CD4-positive, alpha-beta T cell treated with Interferon gamma for 1 hour (primary cell): ENCODE results near the gene UBB.

Experiments
- DNase-seq: peaks from one replicate; pipeline ENCODE4 v3.0.0-alpha.2; 2020

UBB gene

GRCh38 chr17:16380640-16381495, at the start of gene UBB:
TSS of gene UBB (plus strand) at chr17:16381091. CDS start at chr17:16381908, 817 bp downstream.
- peak; percentile 99 for DNase-seq

- no peak for DNase-seq
These were observed 42.5 kb upstream of the UBB start for GRCh38 chr17:16338391-16338790.

- no peak for DNase-seq
These were observed 41.5 kb upstream of the UBB start for GRCh38 chr17:16339402-16339801.

DNA sequence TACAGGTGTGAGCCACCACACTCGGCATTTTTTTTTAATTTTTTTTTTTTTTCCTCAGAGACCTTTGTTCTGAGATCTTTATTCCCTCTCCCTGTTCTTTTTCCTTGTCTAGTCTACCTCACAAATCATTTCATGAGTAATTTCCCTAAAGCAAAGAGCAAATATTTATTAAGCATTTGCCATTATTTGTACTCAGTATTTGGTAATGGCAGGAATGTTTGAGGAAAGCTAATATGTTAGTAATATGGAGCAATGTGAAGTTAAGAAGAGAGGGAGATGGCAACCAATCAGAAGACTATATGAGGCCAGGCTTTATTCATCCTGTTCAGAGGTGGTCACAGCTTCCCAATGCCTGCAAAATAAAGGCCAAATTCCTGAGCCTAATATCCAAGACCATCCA, 40.9 kb upstream of the UBB start:
- no peak for DNase-seq

DNA sequence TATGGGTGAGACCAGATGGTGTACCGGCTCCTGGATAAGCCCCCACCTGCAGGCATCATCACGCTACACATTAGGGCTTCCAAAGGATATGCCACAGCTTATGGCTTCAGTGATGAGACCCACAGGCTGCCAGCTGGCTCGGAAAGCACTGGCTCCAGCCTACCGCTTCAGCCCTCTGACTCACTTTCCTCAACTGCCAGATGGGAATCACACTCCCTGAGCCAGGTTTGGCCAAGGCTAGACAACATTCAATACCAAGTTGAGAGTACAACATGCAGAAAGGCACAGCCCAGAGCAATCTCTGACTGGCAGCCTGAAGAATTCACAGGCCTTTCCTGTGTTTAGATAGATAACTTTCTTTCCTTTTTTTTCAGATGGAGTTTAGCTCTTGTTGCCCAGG, 37.9 kb upstream of the UBB start:
- no peak for DNase-seq

DNA sequence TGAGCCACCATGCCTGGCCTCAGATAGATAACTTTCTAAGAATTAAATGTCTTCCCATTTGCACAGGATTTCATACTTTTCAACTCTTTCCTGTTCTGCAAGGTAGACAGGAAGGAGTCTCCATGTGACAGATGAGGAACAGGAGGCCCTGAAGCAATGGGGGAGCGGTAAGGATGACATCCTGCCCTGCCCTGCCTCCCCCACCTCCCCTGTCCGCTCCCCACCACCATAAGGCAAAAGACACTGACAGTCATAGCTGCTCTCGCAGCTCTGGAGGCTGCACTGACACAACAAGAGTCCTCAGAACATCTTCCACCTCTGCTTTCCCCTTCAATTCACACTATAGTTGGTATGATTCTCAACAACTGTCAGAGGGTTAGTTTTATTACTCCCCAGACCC, 37.3 kb upstream of the UBB start:
- DNase-seq, result no peak

- DNase-seq, result no peak
These were observed 35.3 kb upstream of the UBB start for GRCh38 chr17:16345565-16345964.

DNA sequence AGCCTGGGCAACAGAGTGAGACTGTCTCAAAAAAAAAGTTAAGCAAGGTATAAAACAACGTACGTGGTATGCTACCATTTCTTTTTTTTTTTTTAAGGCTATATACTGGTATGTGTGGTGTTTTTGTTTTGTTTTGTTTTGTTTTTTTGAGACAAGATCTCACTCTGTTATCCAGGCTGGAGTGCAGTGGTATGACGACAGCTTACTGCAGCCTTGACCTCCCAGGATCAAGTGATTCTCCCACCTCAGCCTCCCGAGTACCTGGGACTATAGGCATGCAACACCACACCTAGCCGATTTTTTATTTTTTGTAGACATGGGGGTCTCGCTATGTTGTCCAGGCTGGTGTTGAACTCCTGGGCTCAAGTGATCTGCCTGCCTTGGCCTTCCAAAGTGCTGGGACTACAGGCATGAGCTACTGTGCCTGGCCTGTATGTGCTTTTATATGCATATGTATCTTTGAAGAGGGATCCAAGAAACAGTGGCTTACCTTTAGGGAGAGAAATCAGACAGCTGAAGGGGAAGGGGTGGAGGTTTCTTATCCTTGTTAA, 34.1 kb upstream of the UBB start:
- no peak for DNase-seq

DNA sequence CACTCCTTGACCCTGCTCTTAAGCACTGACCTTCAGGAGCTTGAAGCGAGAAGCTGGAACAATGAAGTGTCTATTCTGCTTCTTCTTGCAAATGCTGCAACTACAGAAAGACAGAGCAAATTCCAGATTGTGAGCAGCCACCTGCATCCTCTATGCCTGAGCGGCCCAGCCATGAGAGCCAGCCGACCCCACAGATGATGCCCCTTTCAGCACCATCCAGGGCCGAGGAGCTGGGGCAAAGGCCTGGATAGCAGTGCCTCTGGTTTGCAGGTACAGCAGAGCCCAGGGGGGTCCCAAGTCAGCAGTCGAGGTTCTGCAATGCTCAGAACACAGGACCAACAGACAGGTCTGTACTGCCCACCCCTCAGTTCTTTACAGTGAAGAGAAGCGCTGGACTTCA, 32.3 kb upstream of the UBB start:
- DNase-seq, result no peak

DNA sequence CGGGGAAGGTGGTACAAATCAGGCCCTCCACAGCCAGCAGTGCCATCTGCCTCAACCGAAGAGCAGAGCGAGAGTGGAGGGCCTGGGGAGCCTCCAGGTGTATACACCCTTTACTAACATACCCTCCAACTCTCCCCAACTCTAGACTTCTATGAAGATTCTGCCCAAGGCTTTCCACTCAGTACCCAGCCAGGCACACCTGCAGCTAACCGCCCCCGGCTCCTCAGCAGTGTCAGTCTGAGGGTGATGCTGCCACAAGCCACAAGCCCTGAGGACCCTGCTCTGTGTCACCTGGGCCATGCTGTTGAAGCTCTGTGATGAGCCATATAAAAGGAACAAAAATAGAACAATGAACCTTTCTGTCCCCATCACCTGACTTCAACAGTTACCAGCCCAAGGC, 31.5 kb upstream of the UBB start:
- no peak for DNase-seq

- no peak for DNase-seq
These were observed 29.1 kb upstream of the UBB start for GRCh38 chr17:16351831-16352230.

- DNase-seq, result no peak
These were observed 28.6 kb upstream of the UBB start for GRCh38 chr17:16352303-16352666.

DNA sequence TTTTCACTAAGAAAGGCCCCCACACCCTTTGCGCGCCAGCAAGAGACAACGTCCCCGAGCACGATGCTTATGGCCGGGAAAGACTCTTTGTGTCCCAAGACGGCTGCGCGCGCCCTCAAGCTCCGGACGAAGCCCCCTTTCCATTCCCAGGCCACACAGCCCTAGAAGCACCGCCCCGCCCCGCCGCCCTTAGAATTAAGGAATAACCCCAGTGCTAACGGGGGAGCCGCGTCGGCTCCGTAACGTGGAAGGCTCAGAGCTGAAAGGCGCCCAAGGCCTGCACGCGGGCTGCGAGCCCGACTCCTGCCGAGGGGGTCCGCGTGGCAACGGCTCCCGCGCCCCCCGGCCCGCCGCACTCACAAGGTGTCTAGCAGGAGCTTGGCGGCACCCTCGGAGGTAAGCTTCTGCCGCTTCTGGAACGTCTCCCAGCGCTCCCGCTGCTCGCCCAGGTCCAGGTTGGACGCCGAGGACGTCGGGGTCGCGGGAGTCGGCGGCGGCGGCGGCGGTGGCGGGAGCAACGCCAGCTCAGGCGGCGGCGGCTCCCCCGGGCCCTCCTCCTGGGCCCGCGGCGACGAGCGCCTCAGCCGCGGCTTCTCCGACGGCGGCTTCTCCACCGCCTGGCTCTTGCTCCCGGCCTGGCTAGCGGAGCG, 28.1 kb upstream of the UBB start:
- DNase-seq, result peak; percentile 15

GRCh38 chr17:16353317-16354174, 27.3 kb upstream of the UBB start, which contains the start of gene CENPV:
TSS of gene CENPV (minus strand) at chr17:16353469. CDS start at chr17:16353436, 33 bp downstream.
- peak; percentile 71 for DNase-seq

- DNase-seq, result no peak
These were observed 26.3 kb upstream of the UBB start for GRCh38 chr17:16354585-16354984.

- no peak for DNase-seq
These were observed 22.5 kb upstream of the UBB start for GRCh38 chr17:16358394-16358793.

DNA sequence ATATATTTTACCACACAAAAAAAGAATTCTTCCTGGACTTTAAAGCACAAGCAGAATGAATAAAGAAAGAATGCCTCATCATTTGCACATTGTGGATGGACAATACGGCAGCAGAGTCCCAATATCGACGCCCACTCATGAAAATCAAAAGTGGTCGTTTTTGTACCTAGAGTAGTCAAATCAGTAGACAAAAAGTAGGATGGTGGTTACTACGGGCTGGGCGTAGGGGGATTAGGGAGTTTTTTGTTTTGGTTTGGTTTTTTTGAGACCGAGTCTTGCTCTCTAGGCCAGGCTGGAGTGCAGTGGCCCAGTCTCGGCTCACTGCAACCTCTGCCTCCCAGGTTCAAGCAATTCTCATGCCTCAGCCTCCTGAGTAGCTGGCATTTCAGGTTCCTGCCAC, 19.0 kb upstream of the UBB start:
- no peak for DNase-seq

DNA sequence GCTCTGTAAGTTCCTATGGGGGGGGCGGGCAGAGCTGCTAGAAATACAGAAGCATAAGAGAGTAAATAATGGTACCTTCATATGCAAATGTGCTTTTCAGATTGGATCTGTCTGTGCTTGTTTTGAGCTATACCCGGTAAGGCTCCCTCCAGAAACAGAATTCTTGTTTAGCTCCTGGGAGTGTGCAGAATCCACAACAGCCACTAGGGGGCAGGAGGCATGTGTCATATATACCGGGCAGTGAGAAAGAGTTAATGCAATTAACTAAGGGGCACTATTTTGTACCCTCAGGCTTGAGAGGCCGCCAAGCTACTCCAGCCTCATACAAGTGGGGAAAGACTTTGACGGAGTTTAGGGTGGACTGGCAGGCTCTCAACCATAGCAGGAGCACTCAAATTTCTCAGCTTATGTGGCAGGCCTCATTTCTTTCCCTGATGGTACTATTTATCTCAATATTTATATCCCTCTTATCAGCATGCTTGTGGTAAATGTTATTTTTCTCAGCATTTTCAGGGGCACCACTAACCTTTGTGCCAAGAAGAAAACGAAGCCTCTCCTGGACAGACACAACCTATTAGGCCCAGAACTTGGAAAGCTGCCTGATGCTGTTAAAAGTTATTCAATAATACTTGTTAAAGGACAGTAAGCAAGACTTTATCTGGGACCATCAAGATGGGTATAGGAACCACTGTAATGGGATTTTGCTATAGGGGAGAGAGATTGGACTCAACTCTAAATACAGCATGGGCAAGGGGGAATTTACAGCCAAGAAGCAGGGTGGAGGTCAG, 16.9 kb upstream of the UBB start:
- DNase-seq, result peak; percentile 65

DNA sequence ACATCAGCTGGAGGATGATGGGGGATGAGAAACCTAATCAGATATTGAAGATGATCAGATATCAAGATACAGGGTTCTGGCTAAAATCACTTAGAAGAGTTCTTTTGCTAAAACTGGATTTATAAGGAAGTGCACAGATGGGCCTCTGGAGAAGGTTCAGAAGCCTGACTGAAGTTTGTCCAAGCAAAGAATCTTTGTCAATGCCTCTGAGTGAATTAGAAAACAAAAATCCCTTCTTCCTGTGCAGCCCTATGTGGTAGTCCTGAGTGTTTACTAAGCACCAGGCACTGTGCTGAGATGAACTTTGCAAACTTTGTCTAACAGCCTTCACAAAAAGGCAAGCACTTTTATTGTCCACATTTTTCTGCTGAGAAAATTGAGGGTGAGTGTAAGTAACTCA, 16.3 kb upstream of the UBB start:
- DNase-seq, result no peak

GRCh38 chr17:16371742-16372141, 9.1 kb upstream of the UBB start:
- no peak for DNase-seq

DNA sequence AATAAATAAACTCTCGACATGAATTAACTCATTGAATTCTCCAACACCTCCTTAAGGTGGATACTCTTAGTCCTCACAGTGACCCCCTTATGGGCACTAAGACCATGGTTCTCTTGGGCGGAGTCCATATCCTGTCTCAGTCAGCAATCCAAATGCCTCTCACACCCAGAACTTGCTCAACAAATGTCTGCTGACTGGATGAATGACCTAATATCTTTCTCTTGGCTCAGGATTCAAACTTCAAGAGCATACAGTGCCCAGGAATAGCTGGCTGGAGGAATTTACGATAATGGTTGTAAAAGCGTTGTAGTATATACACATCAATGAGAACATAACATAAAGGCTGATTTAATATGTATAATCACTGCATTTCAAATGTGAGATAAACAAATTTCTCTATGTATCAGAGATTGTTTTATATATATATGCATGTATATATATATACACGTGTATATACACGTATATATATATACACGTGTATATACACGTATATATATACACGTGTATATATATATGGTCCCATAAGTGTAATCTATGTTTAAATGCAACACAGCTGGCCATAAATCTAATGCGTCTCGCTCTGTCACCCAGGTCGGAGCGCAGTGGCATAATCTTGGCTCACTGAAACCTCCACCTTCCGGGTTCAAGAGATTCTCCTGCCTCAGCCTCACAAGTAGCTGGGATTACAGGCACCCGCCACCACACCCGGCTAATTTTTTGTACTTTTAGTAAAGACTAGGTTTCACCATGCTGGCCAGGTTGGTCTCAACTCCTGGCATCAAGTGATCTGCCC, 6.5 kb upstream of the UBB start:
- DNase-seq, result no peak

- no peak for DNase-seq
These were observed 3.0 kb upstream of the UBB start for GRCh38 chr17:16377941-16378341.
